ENCODE measurements around the gene UBR7. TPM values are rescaled to one million over a fixed set of nuclear protein-coding genes. Genes with fewer than 3 reads are reported as not detected.

Gene UBR7
- total RNA-seq, 1 experiment from 2014 or later = 73.1 TPM

DNA sequence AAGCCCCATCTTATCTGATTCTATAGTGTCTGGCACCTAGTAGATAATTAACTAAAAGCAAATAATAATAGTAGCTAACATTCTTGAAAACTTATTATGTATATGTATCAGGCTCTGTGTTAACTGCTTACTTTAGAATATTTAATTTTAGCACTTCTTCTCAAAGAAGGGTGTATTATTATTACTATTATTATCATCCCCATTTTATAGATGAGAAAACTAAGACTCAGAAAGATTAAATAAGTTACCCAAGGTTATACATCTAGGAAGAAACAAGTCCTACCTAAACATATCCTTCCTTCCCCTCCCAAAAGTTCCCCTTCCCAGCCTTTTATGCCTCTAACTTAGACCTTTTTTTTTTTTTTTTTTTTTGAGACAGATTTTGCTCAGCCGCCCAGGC, 61.4 kb downstream of the UBR7 start:
- Histone ChIP-seq H3K4me3 (ENCODE audit: low read depth, low read length, poor library complexity, severe bottlenecking) (no peak overlapping the region), H3K36me3 (ENCODE audit: insufficient read depth, low read length, poor library complexity, severe bottlenecking) (peaks cover 2% of the 10 kb centered on the region), H3K27ac (ENCODE audit: low read depth, low read length, poor library complexity, severe bottlenecking) (no peak overlapping the region), H3K9me3 (ENCODE audit: low read depth, low read length, poor library complexity, severe bottlenecking) (no peaks in the 10 kb centered on the region), H3K27me3 (replicated peaks; ENCODE audit: insufficient read depth, low read depth, low read length, poor library complexity) (no peaks in the 10 kb centered on the region), H3K4me1 (ENCODE audit: insufficient read depth, low read length, poor library complexity, severe bottlenecking) (peaks cover 4% of the 10 kb centered on the region)
- no TSS peak for BruUV-seq (replicated peaks)
- no peak for TF ChIP-seq EZH2 (IDR thresholded peaks at IDR 0.05; ENCODE audit: borderline replicate concordance, low read depth, low read length, poor library complexity, severe bottlenecking)
- TF ChIP-seq, protein P1, sequence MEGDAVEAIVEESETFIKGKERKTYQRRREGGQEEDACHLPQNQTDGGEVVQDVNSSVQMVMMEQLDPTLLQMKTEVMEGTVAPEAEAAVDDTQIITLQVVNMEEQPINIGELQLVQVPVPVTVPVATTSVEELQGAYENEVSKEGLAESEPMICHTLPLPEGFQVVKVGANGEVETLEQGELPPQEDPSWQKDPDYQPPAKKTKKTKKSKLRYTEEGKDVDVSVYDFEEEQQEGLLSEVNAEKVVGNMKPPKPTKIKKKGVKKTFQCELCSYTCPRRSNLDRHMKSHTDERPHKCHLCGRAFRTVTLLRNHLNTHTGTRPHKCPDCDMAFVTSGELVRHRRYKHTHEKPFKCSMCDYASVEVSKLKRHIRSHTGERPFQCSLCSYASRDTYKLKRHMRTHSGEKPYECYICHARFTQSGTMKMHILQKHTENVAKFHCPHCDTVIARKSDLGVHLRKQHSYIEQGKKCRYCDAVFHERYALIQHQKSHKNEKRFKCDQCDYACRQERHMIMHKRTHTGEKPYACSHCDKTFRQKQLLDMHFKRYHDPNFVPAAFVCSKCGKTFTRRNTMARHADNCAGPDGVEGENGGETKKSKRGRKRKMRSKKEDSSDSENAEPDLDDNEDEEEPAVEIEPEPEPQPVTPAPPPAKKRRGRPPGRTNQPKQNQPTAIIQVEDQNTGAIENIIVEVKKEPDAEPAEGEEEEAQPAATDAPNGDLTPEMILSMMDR (conservative IDR thresholded peaks at IDR 0.05; ENCODE audit: low read depth, low read length) = no peak
- CTCF ChIA-PET = no interaction called here
- POLR2A ChIA-PET (ENCODE audit: low non-redundant PET) = no interaction called here
- DNase-seq (ENCODE audit: low spot score) = no peak
- intact Hi-C loops (cut with micrococcal nuclease; ENCODE audit: unreplicated experiment) = no loop called here

- TF ChIP-seq, protein P1 (conservative IDR thresholded peaks at IDR 0.05; ENCODE audit: low read depth, low read length) = no peak
- TF ChIP-seq EZH2 (IDR thresholded peaks at IDR 0.05; ENCODE audit: borderline replicate concordance, low read depth, low read length, poor library complexity, severe bottlenecking) = no peak
- no TSS peak for BruUV-seq (replicated peaks)
- Histone ChIP-seq H3K4me1 (ENCODE audit: insufficient read depth, low read length, poor library complexity, severe bottlenecking) (peaks cover 4% of the 10 kb centered on the region), H3K4me3 (ENCODE audit: low read depth, low read length, poor library complexity, severe bottlenecking) (no peak overlapping the region), H3K9me3 (ENCODE audit: low read depth, low read length, poor library complexity, severe bottlenecking) (no peaks in the 10 kb centered on the region), H3K36me3 (ENCODE audit: insufficient read depth, low read length, poor library complexity, severe bottlenecking) (no peaks in the 10 kb centered on the region), H3K27ac (ENCODE audit: low read depth, low read length, poor library complexity, severe bottlenecking) (no peak overlapping the region), H3K27me3 (replicated peaks; ENCODE audit: insufficient read depth, low read depth, low read length, poor library complexity) (no peaks in the 10 kb centered on the region)
- ChIA-PET POLR2A (ENCODE audit: low non-redundant PET) (no interaction called here), CTCF (no interaction called here)
- intact Hi-C loops (cut with micrococcal nuclease; ENCODE audit: unreplicated experiment) = no loop called here
- peak; percentile 48 for DNase-seq (ENCODE audit: low spot score)
Measured at GRCh38 chr14:93269341-93270068, 62.4 kb downstream of the UBR7 start.

DNA sequence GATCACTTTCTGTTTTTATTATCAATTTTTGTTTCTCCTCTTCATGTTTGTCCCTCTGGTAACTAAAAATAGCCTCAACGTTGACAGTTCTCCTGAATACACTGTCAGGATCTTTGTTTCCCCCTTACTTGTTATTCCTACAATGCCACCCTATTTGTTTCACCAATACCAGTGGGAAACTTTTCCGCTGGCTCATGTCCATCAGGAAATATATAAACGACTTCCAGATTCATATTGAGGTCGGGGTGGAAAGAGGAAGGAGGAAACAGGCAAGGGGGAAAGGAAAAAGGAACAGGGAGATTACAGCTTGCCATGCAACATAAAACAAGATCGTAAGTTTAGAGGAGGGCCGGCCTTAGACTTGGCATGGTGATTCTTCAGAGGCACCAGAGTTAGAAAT, 64.1 kb downstream of the UBR7 start:
- Histone ChIP-seq H3K4me3 (ENCODE audit: low read depth, low read length, poor library complexity, severe bottlenecking) (no peak overlapping the region), H3K27me3 (replicated peaks; ENCODE audit: insufficient read depth, low read depth, low read length, poor library complexity) (no peaks in the 10 kb centered on the region), H3K36me3 (ENCODE audit: insufficient read depth, low read length, poor library complexity, severe bottlenecking) (no peaks in the 10 kb centered on the region), H3K27ac (ENCODE audit: low read depth, low read length, poor library complexity, severe bottlenecking) (peak overlapping the region; percentile 29), H3K4me1 (ENCODE audit: insufficient read depth, low read length, poor library complexity, severe bottlenecking) (peaks cover 4% of the 10 kb centered on the region), H3K9me3 (ENCODE audit: low read depth, low read length, poor library complexity, severe bottlenecking) (no peaks in the 10 kb centered on the region)
- TF ChIP-seq, protein P1 (conservative IDR thresholded peaks at IDR 0.05; ENCODE audit: low read depth, low read length) = no peak
- TF ChIP-seq EZH2 (IDR thresholded peaks at IDR 0.05; ENCODE audit: borderline replicate concordance, low read depth, low read length, poor library complexity, severe bottlenecking) = no peak
- CTCF ChIA-PET = no interaction called here
- BruUV-seq (replicated peaks) = no TSS peak
- intact Hi-C loops (cut with micrococcal nuclease; ENCODE audit: unreplicated experiment) = no loop called here
- POLR2A ChIA-PET (ENCODE audit: low non-redundant PET) = no interaction called here
- DNase-seq (ENCODE audit: low spot score) = no peak
